HUES64 (cell line): ENCODE data around the gene TIAL1.
A peak's percentile ranks its signal among the peaks of the same experiment; 100 is the strongest.

ENCODE experiments used
- H3K27ac ChIP-seq: 2 replicates; pipeline ENCODE4 v1.7.0; 2013; ENCODE audit warnings: low read depth, low read length, inconsistent platforms
- H3K27me3 ChIP-seq: 2 replicates; pipeline ENCODE4 v1.6.1; 2013; ENCODE audit warnings: mild to moderate bottlenecking, low read length; ENCODE audit not compliant: insufficient read depth
- H3K36me3 ChIP-seq: 2 replicates; pipeline ENCODE4 v1.6.1; 2013; ENCODE audit warnings: mild to moderate bottlenecking, low read length; ENCODE audit not compliant: insufficient read depth
- H3K4me1 ChIP-seq: 2 replicates; pipeline ENCODE4 v1.6.1; 2013; ENCODE audit warnings: mild to moderate bottlenecking, low read length, moderate library complexity; ENCODE audit not compliant: insufficient read depth
- H3K4me3 ChIP-seq: 2 replicates; pipeline ENCODE4 v1.5.1; 2013; ENCODE audit warnings: mild to moderate bottlenecking, low read length, moderate library complexity
- H3K9ac ChIP-seq: 2 replicates; pipeline ENCODE4 v1.6.1; 2013; ENCODE audit warnings: mild to moderate bottlenecking, low read depth, low read length
- H3K9me3 ChIP-seq: 2 replicates; pipeline ENCODE4 v1.6.1; 2013; ENCODE audit warnings: low read depth, low read length; ENCODE audit not compliant: insufficient read depth
- WGBS: fragments of 150-250, 120-280 bp; methylation state at CpG from one replicate; pipeline ENCODE4 v1.1.7; 2013; ENCODE audit warnings: missing lambda C conversion rate; 5-methylcytosine and 5-hydroxymethylcytosine counted together

TIAL1 gene

GRCh38 chr10:119543814-119544642, 52.7 kb downstream of the TIAL1 start:
- 9% methylated on average over 19 of the region's 19 CpGs for WGBS
- Histone ChIP-seq H3K27me3 (peaks cover 51% of the 10 kb centered on the region), H3K4me3 (peak overlapping the region; percentile 62), H3K4me1 (no peaks in the 10 kb centered on the region), H3K27ac (no peak overlapping the region), H3K36me3 (no peaks in the 10 kb centered on the region), H3K9ac (peak overlapping the region; percentile 7; the same call in 1 of the 2 replicates), H3K9me3 (no peaks in the 10 kb centered on the region)

- H3K27ac ChIP-seq = no peak overlapping the region
- H3K9ac ChIP-seq = peak overlapping the region; percentile 62
Measured at GRCh38 chr10:119542988-119543813, 53.6 kb downstream of the TIAL1 start.

GRCh38 chr10:119542357-119542987, 54.3 kb downstream of the TIAL1 start, which contains the start of gene RGS10:
Gene RGS10, minus strand, starts transcription at chr10:119542719. Its CDS starts 81 bp downstream, at chr10:119542638.
- H3K9me3 ChIP-seq = no peaks in the 10 kb centered on the region
- H3K4me3 ChIP-seq = peak within 1 kb of the TSS; percentile 62
- WGBS = under 1% methylated on average over 76 of the region's 76 CpGs
- no peak within 1 kb of the TSS for H3K27ac ChIP-seq
- H3K9ac ChIP-seq = peak within 1 kb of the TSS; percentile 62
- H3K27me3 ChIP-seq = peaks cover 55% of the 10 kb centered on the region
- H3K36me3 ChIP-seq = no peaks in the 10 kb centered on the region
- H3K4me1 ChIP-seq = no peaks in the 10 kb centered on the region

More at GRCh38 chr10:119542988-119543813, 53.6 kb downstream of the TIAL1 start:
- Histone ChIP-seq H3K9me3 (no peaks in the 10 kb centered on the region), H3K27me3 (peaks cover 55% of the 10 kb centered on the region), H3K4me3 (peak overlapping the region; percentile 62), H3K36me3 (no peaks in the 10 kb centered on the region), H3K4me1 (no peaks in the 10 kb centered on the region)
- under 1% methylated on average over 77 of the region's 78 CpGs for WGBS

GRCh38 chr10:119541459-119542356, 55.1 kb downstream of the TIAL1 start:
- Histone ChIP-seq H3K4me1 (no peaks in the 10 kb centered on the region), H3K9ac (peak overlapping the region; percentile 31; the same call in 1 of the 2 replicates), H3K9me3 (no peaks in the 10 kb centered on the region), H3K36me3 (no peaks in the 10 kb centered on the region), H3K27me3 (peaks cover 55% of the 10 kb centered on the region), H3K27ac (no peak overlapping the region), H3K4me3 (peak overlapping the region; percentile 62)
- 9% methylated on average over 55 of the region's 57 CpGs for WGBS

GRCh38 chr10:119541046-119541445, 55.7 kb downstream of the TIAL1 start:
- Histone ChIP-seq H3K27ac (no peak overlapping the region), H3K4me3 (0 out of 2 replicates have a peak overlapping the region, but pooled peaks have one; percentile 62), H3K9ac (no peak overlapping the region), H3K9me3 (no peaks in the 10 kb centered on the region), H3K4me1 (no peaks in the 10 kb centered on the region), H3K36me3 (no peaks in the 10 kb centered on the region), H3K27me3 (peaks cover 55% of the 10 kb centered on the region)
- WGBS = 69% methylated on average over 6 of the region's 6 CpGs

- WGBS = 88% methylated on average over 4 of the region's 4 CpGs
- no peak overlapping the region for H3K9ac ChIP-seq
- H3K36me3 ChIP-seq = no peaks in the 10 kb centered on the region
- no peak overlapping the region for H3K27ac ChIP-seq
- H3K9me3 ChIP-seq = no peaks in the 10 kb centered on the region
- no peak overlapping the region for H3K4me3 ChIP-seq
- no peaks in the 10 kb centered on the region for H3K4me1 ChIP-seq
- H3K27me3 ChIP-seq = peaks cover 55% of the 10 kb centered on the region
Measured at GRCh38 chr10:119540038-119540437, 56.7 kb downstream of the TIAL1 start.

- Histone ChIP-seq H3K27ac (no peak overlapping the region), H3K36me3 (no peaks in the 10 kb centered on the region), H3K27me3 (peaks cover 55% of the 10 kb centered on the region), H3K9me3 (no peaks in the 10 kb centered on the region), H3K4me1 (no peaks in the 10 kb centered on the region), H3K4me3 (no peak overlapping the region), H3K9ac (no peak overlapping the region)
- WGBS = 93% methylated on average over 9 of the region's 9 CpGs
Measured at GRCh38 chr10:119539359-119539825, 57.4 kb downstream of the TIAL1 start.

- Histone ChIP-seq H3K4me3 (no peak overlapping the region), H3K4me1 (no peaks in the 10 kb centered on the region), H3K9ac (no peak overlapping the region), H3K27me3 (peaks cover 52% of the 10 kb centered on the region), H3K27ac (no peak overlapping the region), H3K36me3 (no peaks in the 10 kb centered on the region), H3K9me3 (no peaks in the 10 kb centered on the region)
- 86% methylated on average over 9 of the region's 9 CpGs for WGBS
Measured at GRCh38 chr10:119538632-119539358, 58.0 kb downstream of the TIAL1 start.

GRCh38 chr10:119537953-119538630, 58.7 kb downstream of the TIAL1 start:
- H3K4me1 ChIP-seq = no peaks in the 10 kb centered on the region
- H3K4me3 ChIP-seq = no peak overlapping the region
- no peak overlapping the region for H3K9ac ChIP-seq
- peaks cover 45% of the 10 kb centered on the region for H3K27me3 ChIP-seq
- H3K27ac ChIP-seq = no peak overlapping the region
- H3K36me3 ChIP-seq = no peaks in the 10 kb centered on the region
- WGBS = 83% methylated on average over 4 of the region's 5 CpGs
- no peaks in the 10 kb centered on the region for H3K9me3 ChIP-seq
